HFF-Myc (cell line): Measurements from ENCODE around the gene SPRYD7.
"Not testable (repeated sequence)": the region's sequence is repeated elsewhere in the genome, so short reads cannot be mapped to it uniquely, and the experiment has no call there.

ENCODE experiments used
- DNase-seq: peaks from one replicate; pipeline ENCODE4 v3.0.0-alpha.2; 2011; ENCODE audit warnings: low read depth; ENCODE audit errors: extremely low read depth
- H3K4me3 ChIP-seq: replicated peaks from 2 replicates; pipeline ENCODE4 v1.5.1; 2011; ENCODE audit warnings: low read depth, mild to moderate bottlenecking, control low read depth, low read length
- TF ChIP-seq, protein P1 (sequence below): IDR thresholded peaks from 2 replicates; pipeline ENCODE4 v1.5.1; 2012; ENCODE audit warnings: mild to moderate bottlenecking, low read depth, low read length, control low read depth; ENCODE audit errors: missing control alignments

The SPRYD7 gene

DNA sequence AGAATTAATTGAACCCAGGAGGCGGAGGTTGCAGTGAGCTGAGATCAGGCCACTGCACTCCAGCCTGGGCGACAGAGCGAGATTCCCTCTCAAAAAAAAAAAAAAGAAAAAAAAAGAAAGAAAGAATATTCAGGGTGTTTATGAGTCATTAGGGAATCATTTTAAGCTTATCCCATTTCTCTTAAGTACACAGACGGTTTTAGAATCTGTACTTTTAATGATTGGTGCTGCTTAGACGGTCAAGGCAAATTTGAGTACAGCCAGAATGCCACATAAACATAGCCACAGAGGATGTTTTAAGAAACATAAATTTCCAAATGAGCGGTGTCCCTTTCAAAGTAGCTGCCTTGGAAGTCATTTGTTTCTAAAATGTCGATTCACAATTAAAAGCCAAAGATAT is 2.6 kb downstream of the SPRYD7 start:
- H3K4me3 ChIP-seq = no peak overlapping the region
- TF ChIP-seq, protein P1, sequence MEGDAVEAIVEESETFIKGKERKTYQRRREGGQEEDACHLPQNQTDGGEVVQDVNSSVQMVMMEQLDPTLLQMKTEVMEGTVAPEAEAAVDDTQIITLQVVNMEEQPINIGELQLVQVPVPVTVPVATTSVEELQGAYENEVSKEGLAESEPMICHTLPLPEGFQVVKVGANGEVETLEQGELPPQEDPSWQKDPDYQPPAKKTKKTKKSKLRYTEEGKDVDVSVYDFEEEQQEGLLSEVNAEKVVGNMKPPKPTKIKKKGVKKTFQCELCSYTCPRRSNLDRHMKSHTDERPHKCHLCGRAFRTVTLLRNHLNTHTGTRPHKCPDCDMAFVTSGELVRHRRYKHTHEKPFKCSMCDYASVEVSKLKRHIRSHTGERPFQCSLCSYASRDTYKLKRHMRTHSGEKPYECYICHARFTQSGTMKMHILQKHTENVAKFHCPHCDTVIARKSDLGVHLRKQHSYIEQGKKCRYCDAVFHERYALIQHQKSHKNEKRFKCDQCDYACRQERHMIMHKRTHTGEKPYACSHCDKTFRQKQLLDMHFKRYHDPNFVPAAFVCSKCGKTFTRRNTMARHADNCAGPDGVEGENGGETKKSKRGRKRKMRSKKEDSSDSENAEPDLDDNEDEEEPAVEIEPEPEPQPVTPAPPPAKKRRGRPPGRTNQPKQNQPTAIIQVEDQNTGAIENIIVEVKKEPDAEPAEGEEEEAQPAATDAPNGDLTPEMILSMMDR = no peak
- no peak for DNase-seq

DNA sequence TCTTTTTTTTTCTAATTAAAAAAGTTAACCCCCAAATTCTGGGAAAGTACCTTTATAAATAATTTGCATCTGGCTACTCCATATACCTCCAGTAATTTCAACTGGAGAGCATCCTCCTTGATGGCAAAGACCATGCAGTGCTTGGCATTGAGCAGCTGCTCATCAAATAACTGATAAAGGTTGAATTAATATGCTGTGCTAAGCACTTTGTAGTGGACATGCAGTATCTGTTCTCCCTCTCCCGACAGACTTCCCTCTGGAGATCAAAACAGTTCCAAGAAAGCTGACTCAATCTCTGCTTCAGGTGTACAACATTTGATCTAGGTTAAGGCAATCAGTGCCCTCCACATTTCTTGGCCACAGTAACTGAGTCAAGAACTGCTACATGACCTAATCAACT is 3.3 kb downstream of the SPRYD7 start:
- no peak overlapping the region for H3K4me3 ChIP-seq
- TF ChIP-seq, protein P1 = no peak

DNA sequence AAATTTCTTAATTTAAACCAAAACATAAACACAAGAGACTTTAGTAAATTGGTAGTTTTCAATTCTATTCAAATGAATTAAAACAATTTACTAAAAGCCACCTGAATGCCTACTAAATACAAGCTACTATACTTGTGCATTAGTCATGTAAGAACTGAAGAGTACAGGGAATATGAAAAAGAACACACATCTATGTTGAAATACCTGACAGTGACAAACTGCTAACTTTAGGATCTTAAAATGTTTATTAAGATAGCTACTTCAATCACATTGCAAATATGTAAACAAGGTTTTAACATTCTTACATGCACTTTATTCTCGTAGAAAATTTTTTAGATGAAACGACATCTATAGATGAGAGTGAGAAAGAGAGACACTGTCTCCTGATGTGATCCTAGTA is 4.1 kb downstream of the SPRYD7 start:
- no peak for DNase-seq
- H3K4me3 ChIP-seq = no peak overlapping the region
- TF ChIP-seq, protein P1 = no peak

More for the DNA sequence above, 3.3 kb downstream of the SPRYD7 start:
- no peak for DNase-seq

DNA sequence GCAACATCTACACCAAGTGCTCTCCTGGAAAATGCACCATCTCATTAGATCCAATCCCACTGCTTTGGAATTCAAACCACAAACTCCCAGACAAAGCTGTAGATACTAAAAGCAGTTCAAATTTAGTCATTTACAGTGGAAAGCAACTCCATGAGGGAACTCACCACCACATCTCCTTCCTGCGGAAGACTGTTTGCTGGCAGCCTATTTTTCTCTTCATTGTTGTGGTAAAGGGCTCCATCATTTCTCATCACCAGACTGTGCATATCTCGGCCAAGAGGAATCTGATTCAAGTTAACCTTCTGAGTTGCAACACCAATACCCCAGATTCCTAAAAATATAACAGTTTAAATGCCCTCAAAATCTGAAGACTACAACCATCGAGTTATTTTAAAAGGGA is 8.4 kb downstream of the SPRYD7 start:
- no peak for DNase-seq
- TF ChIP-seq, protein P1 = no peak
- no peak overlapping the region for H3K4me3 ChIP-seq

DNA sequence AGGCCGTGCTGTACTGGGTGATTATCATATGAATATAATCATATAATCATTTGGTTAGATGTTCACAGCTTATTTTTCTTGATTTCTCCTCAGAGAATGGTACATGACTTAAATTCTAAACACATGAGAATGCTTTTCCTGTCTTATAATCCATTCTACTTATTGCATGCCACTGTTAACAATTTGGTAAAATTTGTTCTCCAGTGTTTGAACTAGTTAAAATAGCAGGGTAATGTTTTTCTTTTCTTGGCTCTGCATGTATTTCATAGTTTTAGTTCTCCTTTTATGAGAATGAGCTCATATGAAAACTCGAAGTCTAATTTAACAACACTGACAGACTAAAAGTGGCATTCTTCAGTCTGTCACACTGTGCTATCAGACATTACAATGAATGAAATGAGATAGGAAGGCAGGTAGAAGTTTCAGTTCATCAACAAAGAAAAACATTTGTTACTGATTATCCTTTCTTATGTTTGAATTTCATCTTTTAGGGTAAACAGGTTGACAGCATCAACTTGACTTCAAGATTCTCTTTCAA is 10.2 kb downstream of the SPRYD7 start:
- TF ChIP-seq, protein P1 = no peak
- DNase-seq = no peak
- H3K4me3 ChIP-seq = no peak overlapping the region

DNA sequence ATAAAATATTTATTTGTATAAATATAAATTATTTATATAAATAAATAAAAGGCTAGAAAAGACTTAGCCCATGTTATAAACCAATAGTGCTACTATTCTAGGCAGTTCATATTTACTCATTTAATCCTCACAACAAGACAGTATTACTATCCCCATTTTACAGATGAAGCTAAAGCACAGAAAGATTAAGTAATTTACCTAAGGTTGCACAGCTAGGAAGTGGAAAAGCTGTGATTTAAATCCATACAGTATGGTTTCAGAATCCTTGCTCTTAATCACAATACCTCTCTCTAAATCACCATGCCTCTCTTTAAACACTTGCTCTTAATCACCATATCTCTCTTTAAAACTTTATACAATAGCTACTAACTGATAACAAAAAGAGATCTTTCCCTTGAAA is 13.8 kb downstream of the SPRYD7 start:
- no peak overlapping the region for H3K4me3 ChIP-seq
- TF ChIP-seq, protein P1 = no peak
- DNase-seq = no peak

DNA sequence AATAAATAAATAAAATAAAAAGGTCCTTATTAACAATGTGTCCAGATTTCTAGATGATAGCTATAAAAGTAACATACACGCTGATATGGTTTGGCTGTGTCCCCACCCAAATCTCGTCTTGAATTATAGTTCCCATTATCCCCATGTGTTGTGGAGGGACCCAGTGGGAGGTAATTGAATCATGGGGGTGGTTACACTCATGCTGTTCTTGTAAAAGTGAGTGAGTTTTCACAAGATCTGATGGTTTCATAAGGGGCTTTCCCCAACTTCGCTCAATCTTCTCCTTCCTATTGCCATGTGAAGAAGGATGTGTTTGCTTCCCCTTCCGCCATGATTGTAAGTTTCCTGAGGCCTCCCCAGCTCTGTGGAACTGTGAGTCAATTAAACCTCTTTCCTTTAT is 15.2 kb downstream of the SPRYD7 start:
- not testable (repeated sequence) for DNase-seq, H3K4me3 ChIP-seq

DNA sequence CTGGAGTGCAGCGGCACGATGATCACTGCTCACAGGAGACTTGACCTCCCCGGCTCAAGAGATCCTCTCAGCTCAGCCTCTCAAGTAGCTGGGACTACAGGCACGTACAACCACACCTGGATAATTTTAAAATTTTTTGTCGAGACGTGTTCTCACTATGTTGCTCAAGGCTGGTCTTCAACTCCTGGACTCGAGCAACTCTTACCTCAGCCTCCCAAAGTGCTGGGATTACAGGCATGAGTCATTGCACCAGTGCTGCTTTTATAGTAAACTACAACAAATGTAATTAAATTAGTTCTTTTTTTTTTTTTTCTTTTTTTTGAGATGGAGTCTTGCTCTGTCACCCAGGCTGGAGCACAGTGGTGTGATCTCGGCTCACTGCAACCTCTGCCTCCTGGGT is 18.0 kb downstream of the SPRYD7 start:
- not testable (repeated sequence) for H3K4me3 ChIP-seq, DNase-seq
